Measurements from ENCODE around the gene KPNA3. TPM values are rescaled to one million over a fixed set of nuclear protein-coding genes. Genes with fewer than 3 reads are reported as not detected.

The KPNA3 gene
- total and polyA plus RNA-seq, 4 donors, result 16.2 to 41.6 (median 24.1) TPM

GRCh38 chr13:49827891-49828290, 35.4 kb upstream of the KPNA3 start:
- ATAC-seq (ENCODE audit: insufficient read depth, low FRiP score) (no peak), DNase-seq (no peak)
- Histone ChIP-seq H3K4me1 (ENCODE audit: control insufficient read depth in 5 of 5, insufficient read depth in 5 of 5, low read length in 5 of 5) (no peaks in the 10 kb centered on the region), H3K9ac (ENCODE audit: insufficient read depth in 1 of 2, low read length in 2 of 2) (no peak overlapping the region), H3K4me3 (no peak overlapping the region), H3K27me3 (ENCODE audit: control insufficient read depth in 3 of 3, insufficient read depth in 3 of 3, low read length in 2 of 3) (no peaks in the 10 kb centered on the region), H3K36me3 (ENCODE audit: control insufficient read depth in 4 of 4, insufficient read depth in 4 of 4, low read length in 4 of 4) (no peaks in the 10 kb centered on the region), H3K9me3 (ENCODE audit: control insufficient read depth in 4 of 4, insufficient read depth in 3 of 4, low read length in 3 of 4) (no peaks in the 10 kb centered on the region), H3K27ac (ENCODE audit: low read depth in 1 of 2, low read length in 1 of 2) (no peak overlapping the region)
- WGBS, 2 donors, result 83 to 91% methylated on average over 3 of the region's 3 CpGs
- no peak for TF ChIP-seq CTCF (IDR thresholded peaks at IDR 0.05; ENCODE audit: control extremely low read depth, extremely low read depth)

GRCh38 chr13:49827336-49827735, 34.9 kb upstream of the KPNA3 start:
- H3K36me3 ChIP-seq (ENCODE audit: control insufficient read depth in 4 of 4, insufficient read depth in 4 of 4, low read length in 4 of 4), result no peaks in the 10 kb centered on the region
- ATAC-seq (ENCODE audit: insufficient read depth, low FRiP score) (no peak), DNase-seq (no peak)
- TF ChIP-seq CTCF (IDR thresholded peaks at IDR 0.05; ENCODE audit: control extremely low read depth, extremely low read depth), result no peak
- H3K4me1 ChIP-seq (ENCODE audit: control insufficient read depth in 5 of 5, insufficient read depth in 5 of 5, low read length in 5 of 5), result no peaks in the 10 kb centered on the region
- no peaks in the 10 kb centered on the region for H3K27me3 ChIP-seq (ENCODE audit: control insufficient read depth in 3 of 3, insufficient read depth in 3 of 3, low read length in 2 of 3)
- H3K27ac ChIP-seq (ENCODE audit: low read depth in 1 of 2, low read length in 1 of 2), result no peak overlapping the region
- H3K9me3 ChIP-seq (ENCODE audit: control insufficient read depth in 4 of 4, insufficient read depth in 3 of 4, low read length in 3 of 4), result no peaks in the 10 kb centered on the region
- no peak overlapping the region for H3K4me3 ChIP-seq
- H3K9ac ChIP-seq (ENCODE audit: insufficient read depth in 1 of 2, low read length in 2 of 2), result no peak overlapping the region
- 92% methylated on average over 2 of the region's 2 CpGs for WGBS, 2 donors

- Histone ChIP-seq H3K27me3 (ENCODE audit: control insufficient read depth in 3 of 3, insufficient read depth in 3 of 3, low read length in 2 of 3) (no peaks in the 10 kb centered on the region), H3K9me3 (ENCODE audit: control insufficient read depth in 4 of 4, insufficient read depth in 3 of 4, low read length in 3 of 4) (no peaks in the 10 kb centered on the region), H3K36me3 (ENCODE audit: control insufficient read depth in 4 of 4, insufficient read depth in 4 of 4, low read length in 4 of 4) (no peaks in the 10 kb centered on the region), H3K4me1 (ENCODE audit: control insufficient read depth in 5 of 5, insufficient read depth in 5 of 5, low read length in 5 of 5) (no peaks in the 10 kb centered on the region), H3K9ac (ENCODE audit: insufficient read depth in 1 of 2, low read length in 2 of 2) (no peak overlapping the region), H3K27ac (ENCODE audit: low read depth in 1 of 2, low read length in 1 of 2) (no peak overlapping the region), H3K4me3 (no peak overlapping the region)
- WGBS, 2 donors, result 61 to 81% methylated on average over 5 of the region's 5 CpGs
- ATAC-seq (ENCODE audit: insufficient read depth, low FRiP score) (no peak), DNase-seq (no peak)
- no peak for TF ChIP-seq CTCF (IDR thresholded peaks at IDR 0.05; ENCODE audit: control extremely low read depth, extremely low read depth)
These were observed 28.9 kb upstream of the KPNA3 start for GRCh38 chr13:49821216-49822009.

Measured in lung (tissue), 12 donors.